Astrocyte (in vitro differentiated cells and primary cell): ENCODE data around the gene CD300A. TPM values are rescaled to one million over a fixed set of nuclear protein-coding genes. Genes with fewer than 3 reads are reported as not detected.
A peak's percentile ranks its signal among the peaks of the same experiment; 100 is the strongest.

Source experiments
- DNase-seq: peaks from one replicate; pipeline ENCODE4 v3.0.0-alpha.2; 2010; ENCODE audit warnings: low read depth
- FAIRE-seq: peaks from 2 replicates; lab custom pipeline; 2011; peaks lifted over from hg19 to GRCh38; lab: Jason Lieb, UNC
- H2AFZ ChIP-seq: 2 replicates; pipeline ENCODE4 v1.6.0; 2012; ENCODE audit warnings: low read depth, low read length, inconsistent platforms
- H3K27ac ChIP-seq: 2 replicates; pipeline ENCODE4 v1.5.1; 2011; ENCODE audit warnings: low read depth, low read length, inconsistent platforms
- H3K27me3 ChIP-seq: 2 replicates; pipeline ENCODE4 v1.6.0; 2011; ENCODE audit warnings: low read length, inconsistent platforms; ENCODE audit not compliant: insufficient read depth
- H3K36me3 ChIP-seq: 2 replicates; pipeline ENCODE4 v1.5.1; 2011; ENCODE audit warnings: low read length, inconsistent platforms; ENCODE audit not compliant: insufficient read depth
- H3K4me1 ChIP-seq: 2 replicates; pipeline ENCODE4 v1.5.1; 2011; ENCODE audit warnings: low read length, inconsistent platforms; ENCODE audit not compliant: insufficient read depth
- H3K4me2 ChIP-seq: 2 replicates; pipeline ENCODE4 v1.6.0; 2012; ENCODE audit warnings: low read length, inconsistent platforms
- H3K4me3 ChIP-seq: 2 replicates; pipeline ENCODE4 v1.5.1; 2011; ENCODE audit warnings: low read depth, mild to moderate bottlenecking, low read length, inconsistent platforms; ENCODE audit not compliant: insufficient read depth
- H3K79me2 ChIP-seq: 2 replicates; pipeline ENCODE4 v1.6.0; 2012; ENCODE audit warnings: mild to moderate bottlenecking, low read length, inconsistent platforms; ENCODE audit not compliant: insufficient read depth
- H3K9ac ChIP-seq: 2 replicates; pipeline ENCODE4 v1.6.0; 2012; ENCODE audit warnings: mild to moderate bottlenecking, low read length, inconsistent platforms
- H3K9me3 ChIP-seq: 2 replicates; pipeline ENCODE4 v1.5.1; 2012; ENCODE audit warnings: low read depth, mild to moderate bottlenecking, low read length, inconsistent platforms; ENCODE audit not compliant: insufficient read depth
- H4K20me1 ChIP-seq: 2 replicates; pipeline ENCODE4 v1.6.0; 2012; ENCODE audit warnings: low read length, inconsistent platforms; ENCODE audit not compliant: insufficient read depth
- H3K27ac Mint-ChIP-seq: one replicate; pipeline ENCODE4 v1.8.0; 2021; ENCODE audit warnings: mild to moderate bottlenecking, mixed read lengths; ENCODE audit not compliant: unreplicated experiment
- H3K27me3 Mint-ChIP-seq: one replicate; pipeline ENCODE4 v1.8.0; 2021; ENCODE audit warnings: low read depth, mixed read lengths; ENCODE audit not compliant: unreplicated experiment
- H3K36me3 Mint-ChIP-seq: one replicate; pipeline ENCODE4 v1.8.0; 2021; ENCODE audit warnings: low read depth, mixed read lengths; ENCODE audit not compliant: unreplicated experiment
- H3K4me1 Mint-ChIP-seq: one replicate; pipeline ENCODE4 v1.8.0; 2021; ENCODE audit warnings: low read depth, mixed read lengths; ENCODE audit not compliant: unreplicated experiment
- H3K4me3 Mint-ChIP-seq: one replicate; pipeline ENCODE4 v1.8.0; 2021; ENCODE audit warnings: mild to moderate bottlenecking, moderate library complexity, mixed read lengths; ENCODE audit not compliant: unreplicated experiment
- H3K9me3 Mint-ChIP-seq: one replicate; pipeline ENCODE4 v1.8.0; 2021; ENCODE audit warnings: mild to moderate bottlenecking, mixed read lengths; ENCODE audit not compliant: unreplicated experiment
- EZH2 ChIP-seq: IDR thresholded peaks from 2 replicates; pipeline ENCODE4 v1.6.1; 2012; ENCODE audit warnings: mild to moderate bottlenecking, low read length, inconsistent platforms; ENCODE audit not compliant: insufficient read depth
- total RNA-seq: library from RNA; stranded (reverse); gene quantifications from 2 replicates; pipeline ENCODE4 v1.2.1, GENCODE V29; 2021
- TF ChIP-seq, protein P1 (sequence below): IDR thresholded peaks from 2 replicates; pipeline ENCODE4 v1.5.1; 2011; ENCODE audit warnings: low read depth, mild to moderate bottlenecking, inconsistent platforms, low read length, moderate library complexity; ENCODE audit not compliant: insufficient read depth

CD300A gene
- total RNA-seq, 1 donor from 2014 or later: not detected

DNA sequence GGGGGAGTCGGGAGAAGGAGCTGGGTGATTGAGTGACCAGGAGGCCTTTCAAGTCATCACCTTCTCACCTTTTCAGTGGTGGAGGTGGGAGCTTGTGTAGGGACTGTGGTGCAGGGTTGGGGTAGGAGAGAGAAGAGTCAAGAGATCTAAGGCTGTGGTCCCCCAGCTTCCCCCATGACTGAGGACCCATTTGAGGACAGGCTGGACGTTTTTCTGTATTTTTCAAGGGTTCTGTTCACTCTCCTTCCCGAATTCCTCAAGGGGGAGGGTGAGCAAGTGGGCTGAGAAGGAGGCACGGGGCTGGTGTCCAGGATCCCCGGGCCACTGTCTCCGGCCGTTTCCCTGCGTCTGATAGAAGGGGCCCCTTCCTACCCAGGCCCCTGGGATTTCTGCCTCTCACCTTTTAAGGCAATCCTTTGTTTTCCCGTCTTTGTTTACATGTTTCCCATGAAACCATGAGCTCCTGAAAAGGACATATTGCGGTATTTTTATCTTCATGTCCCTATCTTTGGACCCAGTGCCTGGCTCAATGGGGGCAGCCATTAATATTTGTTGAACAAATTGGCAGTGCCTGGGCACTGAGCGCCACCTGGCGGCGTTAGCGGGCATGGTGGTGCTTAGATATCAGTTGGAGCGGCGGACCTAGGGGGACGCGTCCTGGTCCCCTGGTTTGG, 9.2 kb upstream of the CD300A start:
- no peak for DNase-seq
- no peaks in the 10 kb centered on the region for H3K36me3 ChIP-seq
- Mint-ChIP-seq H3K4me1 (peaks cover 2% of the 10 kb centered on the region), H3K27me3 (peaks cover 40% of the 10 kb centered on the region), H3K27ac (peak overlapping the region; percentile 26), H3K4me3 (no peak overlapping the region), H3K9me3 (no peaks in the 10 kb centered on the region), H3K36me3 (no peaks in the 10 kb centered on the region)
- H4K20me1 ChIP-seq: no peaks in the 10 kb centered on the region
- TF ChIP-seq, protein P1, sequence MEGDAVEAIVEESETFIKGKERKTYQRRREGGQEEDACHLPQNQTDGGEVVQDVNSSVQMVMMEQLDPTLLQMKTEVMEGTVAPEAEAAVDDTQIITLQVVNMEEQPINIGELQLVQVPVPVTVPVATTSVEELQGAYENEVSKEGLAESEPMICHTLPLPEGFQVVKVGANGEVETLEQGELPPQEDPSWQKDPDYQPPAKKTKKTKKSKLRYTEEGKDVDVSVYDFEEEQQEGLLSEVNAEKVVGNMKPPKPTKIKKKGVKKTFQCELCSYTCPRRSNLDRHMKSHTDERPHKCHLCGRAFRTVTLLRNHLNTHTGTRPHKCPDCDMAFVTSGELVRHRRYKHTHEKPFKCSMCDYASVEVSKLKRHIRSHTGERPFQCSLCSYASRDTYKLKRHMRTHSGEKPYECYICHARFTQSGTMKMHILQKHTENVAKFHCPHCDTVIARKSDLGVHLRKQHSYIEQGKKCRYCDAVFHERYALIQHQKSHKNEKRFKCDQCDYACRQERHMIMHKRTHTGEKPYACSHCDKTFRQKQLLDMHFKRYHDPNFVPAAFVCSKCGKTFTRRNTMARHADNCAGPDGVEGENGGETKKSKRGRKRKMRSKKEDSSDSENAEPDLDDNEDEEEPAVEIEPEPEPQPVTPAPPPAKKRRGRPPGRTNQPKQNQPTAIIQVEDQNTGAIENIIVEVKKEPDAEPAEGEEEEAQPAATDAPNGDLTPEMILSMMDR: peak; percentile 75
- no peak for TF ChIP-seq EZH2
- H3K4me2 ChIP-seq: no peak overlapping the region
- peaks cover 4% of the 10 kb centered on the region for H3K4me1 ChIP-seq
- no peak for FAIRE-seq
- H3K79me2 ChIP-seq: no peaks in the 10 kb centered on the region
- peak overlapping the region; percentile 38 for H2AFZ ChIP-seq
- H3K4me3 ChIP-seq: no peak overlapping the region
- H3K9me3 ChIP-seq: no peaks in the 10 kb centered on the region
- no peak overlapping the region for H3K9ac ChIP-seq
- H3K27me3 ChIP-seq: peaks cover 9% of the 10 kb centered on the region
- no peak overlapping the region for H3K27ac ChIP-seq

DNA sequence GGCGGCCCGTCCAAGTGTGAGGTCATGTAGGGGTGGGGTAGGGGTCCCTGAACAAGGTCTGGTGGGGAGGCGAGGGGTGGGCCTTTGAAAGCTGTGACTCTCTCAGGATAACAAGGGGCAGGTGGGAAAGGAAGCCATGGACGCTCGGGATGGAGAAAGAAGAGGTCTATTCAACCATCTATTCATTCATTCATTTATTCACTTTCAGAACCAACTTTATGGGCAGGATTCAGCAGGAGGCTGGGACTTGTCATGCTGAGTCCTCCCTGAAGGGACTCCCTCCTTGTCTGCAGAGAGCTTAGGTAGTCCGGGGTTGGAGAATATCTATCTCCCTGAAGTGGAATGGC, 8.6 kb upstream of the CD300A start:
- DNase-seq: no peak

DNA sequence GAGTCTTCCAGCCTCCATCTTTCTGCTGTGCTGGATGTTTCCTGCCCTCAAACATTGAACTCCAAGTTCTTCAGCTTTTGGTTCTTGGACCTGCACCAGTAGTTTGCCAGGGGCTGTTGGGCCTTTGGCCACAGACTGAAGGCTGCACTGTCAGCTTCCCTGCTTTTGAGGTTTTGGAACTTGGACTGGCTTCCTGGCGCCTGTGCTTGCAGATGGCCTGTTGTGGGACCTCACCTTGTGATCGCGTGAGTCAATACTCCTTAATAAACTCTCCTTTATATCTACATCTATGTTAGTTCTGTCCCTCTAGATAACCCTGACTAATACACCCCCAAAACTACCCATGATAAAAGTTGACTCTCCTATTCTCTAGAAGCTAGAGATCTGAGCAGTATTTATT, 7.6 kb upstream of the CD300A start:
- FAIRE-seq: no peak
- H3K27me3 ChIP-seq: peaks cover 3% of the 10 kb centered on the region

More for the DNA sequence above, 8.6 kb upstream of the CD300A start:
- no peaks in the 10 kb centered on the region for H4K20me1 ChIP-seq
- H3K27ac ChIP-seq: no peak overlapping the region
- H3K27me3 ChIP-seq: peaks cover 9% of the 10 kb centered on the region
- peaks cover 4% of the 10 kb centered on the region for H3K4me1 ChIP-seq
- TF ChIP-seq, protein P1: no peak
- no peak for TF ChIP-seq EZH2
- no peaks in the 10 kb centered on the region for H3K79me2 ChIP-seq
- no peak overlapping the region for H3K4me3 Mint-ChIP-seq
- no peak overlapping the region for H3K27ac Mint-ChIP-seq
- H3K36me3 Mint-ChIP-seq: no peaks in the 10 kb centered on the region
- H3K4me1 Mint-ChIP-seq: no peaks in the 10 kb centered on the region
- no peak overlapping the region for H2AFZ ChIP-seq
- peaks cover 40% of the 10 kb centered on the region for H3K27me3 Mint-ChIP-seq
- H3K9me3 ChIP-seq: no peaks in the 10 kb centered on the region
- FAIRE-seq: no peak
- no peak overlapping the region for H3K4me3 ChIP-seq
- no peaks in the 10 kb centered on the region for H3K36me3 ChIP-seq
- H3K4me2 ChIP-seq: no peak overlapping the region
- no peak overlapping the region for H3K9ac ChIP-seq
- H3K9me3 Mint-ChIP-seq: no peaks in the 10 kb centered on the region

More for the DNA sequence above, 7.6 kb upstream of the CD300A start:
- Mint-ChIP-seq H3K27ac (no peak overlapping the region), H3K4me1 (no peaks in the 10 kb centered on the region), H3K9me3 (no peaks in the 10 kb centered on the region), H3K27me3 (peaks cover 42% of the 10 kb centered on the region), H3K4me3 (no peak overlapping the region), H3K36me3 (no peaks in the 10 kb centered on the region)
- Histone ChIP-seq H3K4me1 (peaks cover 4% of the 10 kb centered on the region), H3K36me3 (no peaks in the 10 kb centered on the region), H3K9me3 (no peaks in the 10 kb centered on the region), H3K4me2 (no peak overlapping the region), H4K20me1 (no peaks in the 10 kb centered on the region), H2AFZ (no peak overlapping the region), H3K9ac (no peak overlapping the region), H3K27ac (no peak overlapping the region), H3K79me2 (no peaks in the 10 kb centered on the region), H3K4me3 (no peak overlapping the region)
- no peak for DNase-seq
- TF ChIP-seq, protein P1: no peak
- TF ChIP-seq EZH2: no peak
